Measurements from ENCODE around the gene NPFF. TPM values are rescaled to one million over a fixed set of nuclear protein-coding genes. Genes with fewer than 3 reads are reported as not detected.

Gene NPFF
- total and polyA plus RNA-seq, 2 donors (not counting 1 experiment from before 2014, with no cell fraction given), result not detected

DNA sequence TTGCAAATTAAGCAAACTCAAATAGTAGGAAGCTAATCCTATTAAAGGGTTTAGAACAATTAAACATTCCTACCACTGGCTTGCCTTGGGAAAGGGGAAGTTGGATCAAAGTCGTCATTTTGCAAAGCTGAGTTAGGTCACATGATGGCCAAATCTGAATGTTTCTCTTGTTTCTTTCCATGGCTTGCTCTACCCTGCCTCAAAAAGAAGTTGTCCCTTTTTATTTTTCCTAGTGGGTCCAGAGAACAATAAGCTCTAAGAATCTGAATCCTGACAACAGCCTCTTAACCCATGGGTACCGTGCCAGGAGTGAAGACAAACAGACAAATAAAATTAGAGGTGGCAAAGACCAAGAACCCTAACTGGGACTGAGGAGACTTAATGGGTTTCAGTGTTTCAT is 26.2 kb upstream of the NPFF start:
- Histone ChIP-seq H4K20me1 (ENCODE audit: control insufficient read depth, extremely low read depth, insufficient read depth, low read length) (no peaks in the 10 kb centered on the region), H3K4me3 (replicated peaks in 1 of 4; ENCODE audit: control extremely low read depth in 1 of 4, insufficient read depth in 1 of 4, low read depth in 3 of 4, low read length in 4 of 4) (no peak overlapping the region), H3K4me2 (ENCODE audit: extremely low read depth, insufficient read depth, low read length) (no peak overlapping the region), H3K9ac (ENCODE audit: insufficient read depth, low read length) (no peak overlapping the region), H3K9me3 (ENCODE audit: control insufficient read depth, insufficient read depth, low read depth, low read length) (no peaks in the 10 kb centered on the region), H3K4me1 (ENCODE audit: control insufficient read depth, extremely low read depth, insufficient read depth, low read length) (no peaks in the 10 kb centered on the region), H3K27me3 (ENCODE audit: control insufficient read depth, insufficient read depth, low read length) (no peaks in the 10 kb centered on the region), H2AFZ (ENCODE audit: low read length) (no peak overlapping the region), H3K36me3 (ENCODE audit: control insufficient read depth, insufficient read depth, low read length) (peaks cover 15% of the 10 kb centered on the region), H3K27ac (ENCODE audit: insufficient read depth, low read length) (no peak overlapping the region), H3K79me2 (ENCODE audit: control insufficient read depth, insufficient read depth, low read length) (no peaks in the 10 kb centered on the region)
- DNase-seq (ENCODE audit: low read depth in 2 of 2), result no peak
- TF ChIP-seq, protein P1, sequence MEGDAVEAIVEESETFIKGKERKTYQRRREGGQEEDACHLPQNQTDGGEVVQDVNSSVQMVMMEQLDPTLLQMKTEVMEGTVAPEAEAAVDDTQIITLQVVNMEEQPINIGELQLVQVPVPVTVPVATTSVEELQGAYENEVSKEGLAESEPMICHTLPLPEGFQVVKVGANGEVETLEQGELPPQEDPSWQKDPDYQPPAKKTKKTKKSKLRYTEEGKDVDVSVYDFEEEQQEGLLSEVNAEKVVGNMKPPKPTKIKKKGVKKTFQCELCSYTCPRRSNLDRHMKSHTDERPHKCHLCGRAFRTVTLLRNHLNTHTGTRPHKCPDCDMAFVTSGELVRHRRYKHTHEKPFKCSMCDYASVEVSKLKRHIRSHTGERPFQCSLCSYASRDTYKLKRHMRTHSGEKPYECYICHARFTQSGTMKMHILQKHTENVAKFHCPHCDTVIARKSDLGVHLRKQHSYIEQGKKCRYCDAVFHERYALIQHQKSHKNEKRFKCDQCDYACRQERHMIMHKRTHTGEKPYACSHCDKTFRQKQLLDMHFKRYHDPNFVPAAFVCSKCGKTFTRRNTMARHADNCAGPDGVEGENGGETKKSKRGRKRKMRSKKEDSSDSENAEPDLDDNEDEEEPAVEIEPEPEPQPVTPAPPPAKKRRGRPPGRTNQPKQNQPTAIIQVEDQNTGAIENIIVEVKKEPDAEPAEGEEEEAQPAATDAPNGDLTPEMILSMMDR (conservative IDR thresholded peaks at IDR 0.05 in 1 of 2, IDR thresholded peaks at IDR 0.05 in 1 of 2; ENCODE audit: low read depth in 1 of 2, low read length in 2 of 2), result no peak
- TF ChIP-seq EZH2 (IDR thresholded peaks at IDR 0.05; ENCODE audit: low read length, missing control alignments), result no peak

DNA sequence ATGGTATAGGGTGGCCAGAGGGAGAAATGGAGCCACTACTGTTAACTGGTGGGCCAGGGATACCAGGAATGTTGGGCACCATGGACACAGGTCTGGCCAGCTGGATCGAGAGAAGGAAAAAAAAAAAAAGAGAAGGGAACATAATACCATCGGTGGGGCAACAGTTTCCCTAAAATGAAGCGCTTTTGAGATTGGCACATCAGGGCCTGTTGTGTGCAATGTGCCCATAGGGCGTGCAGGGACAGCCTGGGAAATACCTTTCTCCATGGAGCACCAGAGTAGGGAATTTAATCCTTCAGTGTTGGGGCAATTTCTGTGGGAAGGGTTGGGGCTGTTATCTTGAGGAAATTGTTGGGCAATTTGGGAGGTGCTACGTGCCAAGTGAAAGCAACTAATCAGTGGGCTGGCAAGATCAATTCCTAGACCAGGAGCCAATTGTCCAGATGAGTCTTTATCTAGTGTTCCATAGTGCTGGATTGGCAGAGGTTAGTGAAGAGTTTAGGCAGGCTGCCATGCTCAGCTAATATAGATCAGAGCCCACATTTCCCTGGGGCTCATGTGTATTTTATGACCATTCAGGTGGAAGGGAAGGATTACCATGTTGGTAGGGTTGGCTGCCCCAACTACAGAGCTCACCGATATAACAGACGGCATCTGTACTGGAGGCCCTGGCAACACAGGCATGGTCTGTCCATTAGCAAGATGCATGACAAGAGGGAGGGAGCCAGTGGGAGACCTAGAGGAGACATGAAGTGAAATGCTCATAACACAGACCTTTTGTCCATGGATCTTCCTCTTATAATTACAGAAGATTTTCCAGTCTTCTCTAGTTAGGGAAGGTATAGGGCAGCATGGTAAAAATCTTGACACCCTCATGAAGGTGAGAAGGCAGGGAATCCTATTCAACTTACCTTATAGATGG is 25.5 kb upstream of the NPFF start:
- Histone ChIP-seq H3K27me3 (ENCODE audit: control insufficient read depth, insufficient read depth, low read length) (no peaks in the 10 kb centered on the region), H4K20me1 (ENCODE audit: control insufficient read depth, extremely low read depth, insufficient read depth, low read length) (no peaks in the 10 kb centered on the region), H3K4me1 (ENCODE audit: control insufficient read depth, extremely low read depth, insufficient read depth, low read length) (no peaks in the 10 kb centered on the region), H2AFZ (ENCODE audit: low read length) (no peak overlapping the region), H3K36me3 (ENCODE audit: control insufficient read depth, insufficient read depth, low read length) (peaks cover 15% of the 10 kb centered on the region), H3K9ac (ENCODE audit: insufficient read depth, low read length) (no peak overlapping the region), H3K27ac (ENCODE audit: insufficient read depth, low read length) (no peak overlapping the region), H3K4me2 (ENCODE audit: extremely low read depth, insufficient read depth, low read length) (no peak overlapping the region), H3K4me3 (replicated peaks in 1 of 4; ENCODE audit: control extremely low read depth in 1 of 4, insufficient read depth in 1 of 4, low read depth in 3 of 4, low read length in 4 of 4) (no peak overlapping the region), H3K79me2 (ENCODE audit: control insufficient read depth, insufficient read depth, low read length) (no peaks in the 10 kb centered on the region), H3K9me3 (ENCODE audit: control insufficient read depth, insufficient read depth, low read depth, low read length) (no peaks in the 10 kb centered on the region)
- DNase-seq (ENCODE audit: low read depth in 2 of 2), result no peak
- no peak for TF ChIP-seq EZH2 (IDR thresholded peaks at IDR 0.05; ENCODE audit: low read length, missing control alignments)
- TF ChIP-seq, protein P1 (conservative IDR thresholded peaks at IDR 0.05 in 1 of 2, IDR thresholded peaks at IDR 0.05 in 1 of 2; ENCODE audit: low read depth in 1 of 2, low read length in 2 of 2), result no peak

DNA sequence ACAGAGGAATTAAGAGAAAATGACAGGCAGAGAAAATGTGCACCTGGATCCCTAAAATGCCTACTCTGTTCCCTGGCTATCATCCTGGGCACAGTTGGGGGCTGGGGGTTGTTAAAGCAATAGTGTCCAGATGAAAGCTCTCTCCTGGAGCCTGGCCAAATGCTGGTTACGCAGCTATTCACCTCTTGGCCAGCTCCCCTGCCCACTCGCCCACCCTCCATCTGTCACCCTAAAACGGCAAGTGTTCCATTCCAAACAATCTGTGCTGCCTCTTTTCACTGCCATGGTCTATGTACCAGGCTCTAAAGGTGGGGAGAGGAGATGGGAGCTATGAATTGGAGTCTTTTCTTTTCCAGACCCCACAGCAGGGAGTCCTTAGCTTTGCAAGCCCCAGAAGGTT is 24.7 kb upstream of the NPFF start:
- Histone ChIP-seq H3K79me2 (ENCODE audit: control insufficient read depth, insufficient read depth, low read length) (no peaks in the 10 kb centered on the region), H3K4me1 (ENCODE audit: control insufficient read depth, extremely low read depth, insufficient read depth, low read length) (no peaks in the 10 kb centered on the region), H3K4me3 (replicated peaks in 1 of 4; ENCODE audit: control extremely low read depth in 1 of 4, insufficient read depth in 1 of 4, low read depth in 3 of 4, low read length in 4 of 4) (no peak overlapping the region), H3K4me2 (ENCODE audit: extremely low read depth, insufficient read depth, low read length) (no peak overlapping the region), H3K36me3 (ENCODE audit: control insufficient read depth, insufficient read depth, low read length) (peaks cover 15% of the 10 kb centered on the region), H4K20me1 (ENCODE audit: control insufficient read depth, extremely low read depth, insufficient read depth, low read length) (no peaks in the 10 kb centered on the region), H3K27me3 (ENCODE audit: control insufficient read depth, insufficient read depth, low read length) (no peaks in the 10 kb centered on the region), H3K9me3 (ENCODE audit: control insufficient read depth, insufficient read depth, low read depth, low read length) (no peaks in the 10 kb centered on the region), H3K9ac (ENCODE audit: insufficient read depth, low read length) (no peak overlapping the region), H2AFZ (ENCODE audit: low read length) (no peak overlapping the region), H3K27ac (ENCODE audit: insufficient read depth, low read length) (no peak overlapping the region)
- TF ChIP-seq, protein P1 (conservative IDR thresholded peaks at IDR 0.05 in 1 of 2, IDR thresholded peaks at IDR 0.05 in 1 of 2; ENCODE audit: low read depth in 1 of 2, low read length in 2 of 2), result no peak
- TF ChIP-seq EZH2 (IDR thresholded peaks at IDR 0.05; ENCODE audit: low read length, missing control alignments), result no peak
- no peak for DNase-seq (ENCODE audit: low read depth in 2 of 2)

All from fibroblast of lung (primary cell).